Measurements from ENCODE around the gene SLC26A11. TPM values are rescaled to one million over a fixed set of nuclear protein-coding genes. Genes with fewer than 3 reads are reported as not detected.

Gene SLC26A11
- total RNA-seq, 1 experiment from 2014 or later = 37.1 TPM

DNA sequence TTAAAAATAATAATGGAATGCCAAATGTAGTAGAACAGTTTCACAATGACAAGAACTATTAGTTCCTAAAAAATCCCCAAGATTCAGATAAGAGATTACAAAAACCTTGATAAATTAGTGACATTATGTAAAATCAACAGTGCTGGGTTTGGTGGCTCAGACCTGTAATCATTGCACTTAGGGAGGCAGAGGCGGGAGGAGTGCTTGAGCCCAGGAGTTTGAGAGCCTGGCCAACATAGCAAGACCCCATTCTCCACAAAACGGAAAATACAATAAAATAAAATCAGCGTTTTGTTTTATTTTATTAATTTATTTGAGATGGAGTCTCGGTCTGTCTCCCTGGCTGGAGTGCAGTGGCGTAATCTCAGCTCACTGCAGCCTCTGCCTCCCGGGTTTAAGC lies 46.3 kb upstream of the SLC26A11 start:
- Histone ChIP-seq H3K9me3 (no peaks in the 10 kb centered on the region), H3K36me3 (ENCODE audit: control insufficient read depth, insufficient read depth, low read length) (no peaks in the 10 kb centered on the region), H3K4me1 (peaks cover 21% of the 10 kb centered on the region), H3K27me3 (replicated peaks; ENCODE audit: control insufficient read depth, insufficient read depth, low read length) (no peaks in the 10 kb centered on the region), H3K4me3 (ENCODE audit: low read depth, low read length) (no peak overlapping the region)
- BruUV-seq (replicated peaks) = no TSS peak
- Mint-ChIP-seq H3K36me3 (ENCODE audit: insufficient read depth, unreplicated experiment) (peaks cover 5% of the 10 kb centered on the region), H3K27ac (ENCODE audit: unreplicated experiment) (no peak overlapping the region), H3K4me3 (ENCODE audit: unreplicated experiment) (no peak overlapping the region), H3K27me3 (ENCODE audit: insufficient read depth, unreplicated experiment) (no peaks in the 10 kb centered on the region), H3K9me3 (ENCODE audit: unreplicated experiment) (peaks cover 5% of the 10 kb centered on the region), H3K4me1 (ENCODE audit: low read depth, unreplicated experiment) (peaks cover 36% of the 10 kb centered on the region)
- TF ChIP-seq, protein P1, sequence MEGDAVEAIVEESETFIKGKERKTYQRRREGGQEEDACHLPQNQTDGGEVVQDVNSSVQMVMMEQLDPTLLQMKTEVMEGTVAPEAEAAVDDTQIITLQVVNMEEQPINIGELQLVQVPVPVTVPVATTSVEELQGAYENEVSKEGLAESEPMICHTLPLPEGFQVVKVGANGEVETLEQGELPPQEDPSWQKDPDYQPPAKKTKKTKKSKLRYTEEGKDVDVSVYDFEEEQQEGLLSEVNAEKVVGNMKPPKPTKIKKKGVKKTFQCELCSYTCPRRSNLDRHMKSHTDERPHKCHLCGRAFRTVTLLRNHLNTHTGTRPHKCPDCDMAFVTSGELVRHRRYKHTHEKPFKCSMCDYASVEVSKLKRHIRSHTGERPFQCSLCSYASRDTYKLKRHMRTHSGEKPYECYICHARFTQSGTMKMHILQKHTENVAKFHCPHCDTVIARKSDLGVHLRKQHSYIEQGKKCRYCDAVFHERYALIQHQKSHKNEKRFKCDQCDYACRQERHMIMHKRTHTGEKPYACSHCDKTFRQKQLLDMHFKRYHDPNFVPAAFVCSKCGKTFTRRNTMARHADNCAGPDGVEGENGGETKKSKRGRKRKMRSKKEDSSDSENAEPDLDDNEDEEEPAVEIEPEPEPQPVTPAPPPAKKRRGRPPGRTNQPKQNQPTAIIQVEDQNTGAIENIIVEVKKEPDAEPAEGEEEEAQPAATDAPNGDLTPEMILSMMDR (IDR thresholded peaks at IDR 0.05; ENCODE audit: insufficient read depth in 1 of 2, low read depth in 1 of 2, low read length in 1 of 2, severe bottlenecking in 1 of 2, unreplicated experiment in 1 of 2) = no peak
- no peak for DNase-seq
- ChIA-PET CTCF (no interaction called here), POLR2A (no interaction called here)
- intact Hi-C loops (cut with micrococcal nuclease; ENCODE audit: unreplicated experiment) = no loop called here

DNA sequence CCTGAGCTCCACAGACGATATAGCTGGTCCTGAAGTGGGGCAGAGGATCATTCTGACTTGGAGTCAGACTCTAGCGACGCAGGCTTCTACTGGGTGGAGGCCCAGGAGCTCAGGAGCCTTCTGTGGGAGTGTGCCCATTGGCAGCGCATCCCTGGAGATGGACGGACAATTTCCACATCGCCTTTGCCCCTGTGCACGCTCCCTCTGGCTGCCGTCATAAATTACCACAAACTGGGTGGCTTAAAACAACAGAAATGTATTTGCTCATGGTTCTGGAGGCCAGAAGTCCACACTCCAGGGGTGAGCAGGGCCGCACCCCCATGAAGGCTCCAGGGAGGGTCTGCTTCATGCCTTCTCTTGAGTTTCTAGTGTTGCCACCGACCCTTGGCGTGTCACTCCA lies 43.5 kb upstream of the SLC26A11 start:
- ChIA-PET CTCF (interaction anchor here (1.1 kb wide), 1 partner anchor 75 kb away, joined by 3 read pairs; the partner anchor contains the start of gene GAA), POLR2A (interaction anchor here (0.6 to 0.9 kb wide), 3 partner anchors 21 to 75 kb away, joined by 3 to 6 read pairs (median 3); partner anchors contain the start of gene GAA)
- Histone ChIP-seq H3K4me1 (peaks cover 9% of the 10 kb centered on the region), H3K4me3 (ENCODE audit: low read depth, low read length) (no peak overlapping the region), H3K36me3 (ENCODE audit: control insufficient read depth, insufficient read depth, low read length) (no peaks in the 10 kb centered on the region), H3K9me3 (no peaks in the 10 kb centered on the region), H3K27me3 (replicated peaks; ENCODE audit: control insufficient read depth, insufficient read depth, low read length) (no peaks in the 10 kb centered on the region)
- Mint-ChIP-seq H3K4me1 (ENCODE audit: low read depth, unreplicated experiment) (peaks cover 13% of the 10 kb centered on the region), H3K27ac (ENCODE audit: unreplicated experiment) (no peak overlapping the region), H3K36me3 (ENCODE audit: insufficient read depth, unreplicated experiment) (peaks cover 5% of the 10 kb centered on the region), H3K27me3 (ENCODE audit: insufficient read depth, unreplicated experiment) (no peaks in the 10 kb centered on the region), H3K4me3 (ENCODE audit: unreplicated experiment) (no peak overlapping the region), H3K9me3 (ENCODE audit: unreplicated experiment) (no peaks in the 10 kb centered on the region)
- no peak for DNase-seq
- TF ChIP-seq, protein P1 (IDR thresholded peaks at IDR 0.05; ENCODE audit: insufficient read depth in 1 of 2, low read depth in 1 of 2, low read length in 1 of 2, severe bottlenecking in 1 of 2, unreplicated experiment in 1 of 2) = no peak
- intact Hi-C loops (cut with micrococcal nuclease; ENCODE audit: unreplicated experiment) = no loop called here
- no TSS peak for BruUV-seq (replicated peaks)

DNA sequence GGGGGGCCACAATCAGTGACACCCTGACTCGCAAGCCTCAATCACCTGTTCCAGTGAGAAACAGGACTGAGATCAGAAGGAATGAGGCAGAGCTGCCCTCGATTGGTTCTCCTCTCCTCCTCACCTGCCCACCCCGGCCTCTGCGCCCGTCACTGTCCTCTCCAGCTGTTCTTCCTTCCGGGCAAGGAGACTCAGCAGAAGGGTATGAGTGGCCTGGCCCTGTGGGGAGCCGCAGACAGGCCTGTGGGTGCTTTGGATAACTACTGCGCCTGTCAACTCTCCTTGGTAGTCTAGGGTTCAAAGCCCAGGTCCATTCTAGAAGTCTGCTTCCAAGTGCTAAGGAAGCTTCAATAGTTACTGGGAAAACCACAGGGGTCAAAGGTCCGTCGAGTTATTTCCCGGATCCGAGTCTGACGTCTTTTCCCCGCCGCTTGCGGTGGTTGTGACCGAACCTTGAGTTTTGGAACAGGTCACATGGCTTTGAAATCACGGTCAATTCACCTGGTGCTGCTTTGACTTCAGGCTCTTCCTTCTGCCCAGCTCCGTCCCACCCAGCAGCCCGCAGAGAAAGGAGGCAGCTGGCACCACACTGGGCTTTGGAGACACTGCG lies 42.1 kb upstream of the SLC26A11 start:
- intact Hi-C loops (cut with micrococcal nuclease; ENCODE audit: unreplicated experiment) = no loop called here
- ChIA-PET POLR2A (no interaction called here), CTCF (interaction anchor here (0.6 kb wide), 1 partner anchor 144 kb away, joined by 7 read pairs; no protein-coding TSS in a partner anchor)
- Histone ChIP-seq H3K4me1 (peaks cover 9% of the 10 kb centered on the region), H3K27me3 (replicated peaks; ENCODE audit: control insufficient read depth, insufficient read depth, low read length) (no peaks in the 10 kb centered on the region), H3K4me3 (ENCODE audit: low read depth, low read length) (no peak overlapping the region), H3K36me3 (ENCODE audit: control insufficient read depth, insufficient read depth, low read length) (no peaks in the 10 kb centered on the region), H3K9me3 (no peaks in the 10 kb centered on the region)
- H3K9me3 Mint-ChIP-seq (ENCODE audit: unreplicated experiment) = no peaks in the 10 kb centered on the region
- H3K27ac Mint-ChIP-seq (ENCODE audit: unreplicated experiment) = no peak overlapping the region
- no peak overlapping the region for H3K4me3 Mint-ChIP-seq (ENCODE audit: unreplicated experiment)
- no peaks in the 10 kb centered on the region for H3K27me3 Mint-ChIP-seq (ENCODE audit: insufficient read depth, unreplicated experiment)
- H3K36me3 Mint-ChIP-seq (ENCODE audit: insufficient read depth, unreplicated experiment) = peaks cover 5% of the 10 kb centered on the region
- H3K4me1 Mint-ChIP-seq (ENCODE audit: low read depth, unreplicated experiment) = peaks cover 13% of the 10 kb centered on the region
- DNase-seq = no peak
- TF ChIP-seq, protein P1 (IDR thresholded peaks at IDR 0.05; ENCODE audit: insufficient read depth in 1 of 2, low read depth in 1 of 2, low read length in 1 of 2, severe bottlenecking in 1 of 2, unreplicated experiment in 1 of 2) = no peak
- no TSS peak for BruUV-seq (replicated peaks)

Data from Caco-2 (cell line).